ENCODE measurements around the gene TBX2.

TBX2 gene

DNA sequence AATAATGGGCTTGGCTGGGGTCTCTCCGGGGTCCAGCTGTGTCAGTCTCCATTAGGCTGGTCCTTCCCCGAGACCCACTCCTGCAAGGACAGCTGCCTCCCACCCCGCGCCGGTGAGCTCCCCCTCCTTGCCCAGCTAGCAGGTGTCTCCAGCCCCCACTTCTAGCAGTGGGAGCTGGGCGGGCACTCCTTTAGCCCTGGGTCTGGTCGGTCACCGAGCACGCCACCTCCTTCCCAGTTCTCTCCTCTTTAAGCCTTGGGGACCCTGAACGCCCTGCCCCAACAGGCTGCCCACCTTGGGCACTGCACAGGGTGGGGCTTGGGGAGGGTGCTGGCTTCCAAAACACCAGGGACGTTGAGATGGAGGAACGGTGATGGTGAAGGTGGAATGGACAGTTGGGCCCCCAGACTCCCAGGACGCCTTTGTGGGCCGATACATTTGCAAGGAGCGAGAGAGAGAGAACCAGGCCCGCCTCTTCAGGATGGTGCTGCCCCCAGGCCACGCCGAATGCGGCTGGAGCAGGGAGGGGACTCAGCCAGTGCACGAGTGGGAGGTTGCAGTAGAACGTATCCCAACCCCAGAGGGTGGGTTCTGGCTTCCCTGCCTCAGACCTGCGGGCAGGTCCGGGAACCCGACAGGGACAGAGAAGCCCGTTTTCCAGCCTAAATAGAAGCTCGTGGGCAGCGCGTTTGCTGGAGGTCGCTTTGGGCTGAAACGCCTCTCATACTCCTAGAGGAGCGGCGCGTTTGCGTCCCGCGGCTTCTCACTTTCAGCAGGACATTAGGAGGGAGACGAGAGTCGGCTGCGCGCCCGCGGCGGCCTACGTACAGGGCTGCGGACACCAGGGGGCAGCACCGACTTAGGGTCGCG lies 10.7 kb downstream of the TBX2 start:
- H3K4me1 ChIP-seq (ENCODE audit: insufficient read depth, low read length, severe bottlenecking), result peaks cover 35% of the 10 kb centered on the region

DNA sequence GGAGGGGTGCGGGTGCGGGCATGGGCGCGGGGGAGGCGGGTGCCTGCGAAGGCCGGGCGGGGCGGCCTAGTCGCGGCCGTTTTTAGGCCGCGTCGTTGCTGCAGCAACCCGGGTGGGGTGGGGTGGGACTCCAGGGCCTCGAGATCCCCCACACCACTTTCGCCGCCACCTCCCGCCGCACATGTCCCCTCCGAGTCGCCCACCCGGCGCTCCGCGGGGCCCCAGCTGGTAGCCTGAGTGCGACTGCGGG lies 11.3 kb downstream of the TBX2 start:
- Histone ChIP-seq H3K9me3 (ENCODE audit: low read length) (no peaks in the 10 kb centered on the region), H3K4me2 (ENCODE audit: low read length) (peak overlapping the region; percentile 98), H3K79me2 (ENCODE audit: insufficient read depth, low read length) (no peaks in the 10 kb centered on the region), H2AFZ (ENCODE audit: low read length) (no peak overlapping the region), H3K4me3 (ENCODE audit: low read depth, low read length, poor library complexity, severe bottlenecking) (peak overlapping the region; percentile 66), H3K36me3 (ENCODE audit: insufficient read depth, low read length) (no peaks in the 10 kb centered on the region), H3K27me3 (ENCODE audit: insufficient read depth, low read length) (0 out of 2 replicates have a peak, but pooled peaks cover under 1% of the 10 kb centered on the region), H3K9me2 (ENCODE audit: low read depth, low read length) (no peaks in the 10 kb centered on the region), H4K20me1 (ENCODE audit: insufficient read depth, low read length) (no peaks in the 10 kb centered on the region), H3K9ac (ENCODE audit: low read length) (no peak overlapping the region; the same call in 1 of the 2 replicates), H3K27ac (ENCODE audit: low read depth, low read length, poor library complexity, severe bottlenecking) (no peak overlapping the region), H3F3A (ENCODE audit: insufficient read depth, low read length) (no peaks in the 10 kb centered on the region), H3K4me1 (ENCODE audit: insufficient read depth, low read length, severe bottlenecking) (peaks cover 35% of the 10 kb centered on the region)
- no peak for TF ChIP-seq EZH2 (IDR thresholded peaks at IDR 0.05; ENCODE audit: borderline replicate concordance, low read length)
- TF ChIP-seq, protein P1, sequence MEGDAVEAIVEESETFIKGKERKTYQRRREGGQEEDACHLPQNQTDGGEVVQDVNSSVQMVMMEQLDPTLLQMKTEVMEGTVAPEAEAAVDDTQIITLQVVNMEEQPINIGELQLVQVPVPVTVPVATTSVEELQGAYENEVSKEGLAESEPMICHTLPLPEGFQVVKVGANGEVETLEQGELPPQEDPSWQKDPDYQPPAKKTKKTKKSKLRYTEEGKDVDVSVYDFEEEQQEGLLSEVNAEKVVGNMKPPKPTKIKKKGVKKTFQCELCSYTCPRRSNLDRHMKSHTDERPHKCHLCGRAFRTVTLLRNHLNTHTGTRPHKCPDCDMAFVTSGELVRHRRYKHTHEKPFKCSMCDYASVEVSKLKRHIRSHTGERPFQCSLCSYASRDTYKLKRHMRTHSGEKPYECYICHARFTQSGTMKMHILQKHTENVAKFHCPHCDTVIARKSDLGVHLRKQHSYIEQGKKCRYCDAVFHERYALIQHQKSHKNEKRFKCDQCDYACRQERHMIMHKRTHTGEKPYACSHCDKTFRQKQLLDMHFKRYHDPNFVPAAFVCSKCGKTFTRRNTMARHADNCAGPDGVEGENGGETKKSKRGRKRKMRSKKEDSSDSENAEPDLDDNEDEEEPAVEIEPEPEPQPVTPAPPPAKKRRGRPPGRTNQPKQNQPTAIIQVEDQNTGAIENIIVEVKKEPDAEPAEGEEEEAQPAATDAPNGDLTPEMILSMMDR (IDR thresholded peaks at IDR 0.05; ENCODE audit: low read length), result no peak

More for the DNA sequence above, 10.7 kb downstream of the TBX2 start:
- Histone ChIP-seq H3K9me2 (ENCODE audit: low read depth, low read length) (no peaks in the 10 kb centered on the region), H2AFZ (ENCODE audit: low read length) (no peak overlapping the region), H3K9me3 (ENCODE audit: low read length) (no peaks in the 10 kb centered on the region), H3K4me2 (ENCODE audit: low read length) (peak overlapping the region; percentile 98), H3K27ac (ENCODE audit: low read depth, low read length, poor library complexity, severe bottlenecking) (no peak overlapping the region), H3K79me2 (ENCODE audit: insufficient read depth, low read length) (no peaks in the 10 kb centered on the region), H3F3A (ENCODE audit: insufficient read depth, low read length) (no peaks in the 10 kb centered on the region), H3K27me3 (ENCODE audit: insufficient read depth, low read length) (no peaks in the 10 kb centered on the region), H3K9ac (ENCODE audit: low read length) (no peak overlapping the region; the same call in 1 of the 2 replicates), H3K36me3 (ENCODE audit: insufficient read depth, low read length) (no peaks in the 10 kb centered on the region), H4K20me1 (ENCODE audit: insufficient read depth, low read length) (no peaks in the 10 kb centered on the region), H3K4me3 (ENCODE audit: low read depth, low read length, poor library complexity, severe bottlenecking) (peak overlapping the region; percentile 66)
- TF ChIP-seq, protein P1 (IDR thresholded peaks at IDR 0.05; ENCODE audit: low read length), result peak; percentile 71
- no peak for TF ChIP-seq EZH2 (IDR thresholded peaks at IDR 0.05; ENCODE audit: borderline replicate concordance, low read length)

DNA sequence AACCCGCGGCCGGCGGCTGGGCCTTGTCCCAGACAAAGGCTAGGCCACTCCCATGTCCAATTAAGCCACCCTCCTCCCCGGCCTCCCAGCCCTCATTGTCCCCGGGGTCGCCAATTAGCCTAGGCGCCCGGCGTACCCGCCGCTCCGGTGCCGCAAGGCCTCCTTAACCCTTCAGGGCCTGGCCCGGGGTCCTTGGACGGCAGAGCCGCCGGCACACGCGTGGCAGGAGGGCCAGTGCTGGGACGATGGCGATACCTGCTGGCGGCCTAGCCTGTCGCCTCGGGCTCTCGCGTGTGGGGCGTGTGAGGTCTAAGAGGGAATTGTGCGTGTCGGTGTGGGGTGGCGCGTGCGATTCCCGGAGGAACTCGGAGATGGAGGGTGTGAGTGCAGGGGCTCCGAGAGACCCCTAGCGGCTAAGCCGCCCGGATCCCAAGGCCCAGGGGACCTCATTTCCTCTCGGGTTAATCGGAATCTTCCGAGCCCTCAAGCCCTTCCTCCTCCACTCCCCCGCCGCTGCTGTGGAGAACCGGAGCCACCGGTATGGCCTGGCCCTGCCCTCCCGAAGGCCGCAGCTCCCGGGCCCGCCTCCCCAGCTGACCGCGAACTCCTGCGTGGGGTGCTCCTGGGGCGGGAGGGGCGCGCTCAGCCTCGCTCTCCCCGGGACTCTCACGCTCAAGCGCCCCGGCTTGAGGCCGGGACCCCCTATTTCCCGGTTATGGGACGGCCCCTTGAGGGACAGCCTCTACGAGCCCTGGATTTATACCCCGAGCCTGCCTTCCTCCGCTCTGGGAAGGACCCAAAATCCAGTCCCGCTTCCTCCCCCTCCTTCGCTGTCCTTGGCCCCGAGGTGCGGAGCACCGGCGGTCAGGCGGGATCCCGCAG lies 11.9 kb downstream of the TBX2 start:
- peak overlapping the region; percentile 66 for H3K4me3 ChIP-seq (ENCODE audit: low read depth, low read length, poor library complexity, severe bottlenecking)
- H3K79me2 ChIP-seq (ENCODE audit: insufficient read depth, low read length), result no peaks in the 10 kb centered on the region
- peak overlapping the region; percentile 56 for H3K9ac ChIP-seq (ENCODE audit: low read length)
- H2AFZ ChIP-seq (ENCODE audit: low read length), result 0 out of 2 replicates have a peak overlapping the region, but pooled peaks have one; percentile 56
- no peaks in the 10 kb centered on the region for H3K9me2 ChIP-seq (ENCODE audit: low read depth, low read length)
- no peaks in the 10 kb centered on the region for H3F3A ChIP-seq (ENCODE audit: insufficient read depth, low read length)
- H3K27ac ChIP-seq (ENCODE audit: low read depth, low read length, poor library complexity, severe bottlenecking), result no peak overlapping the region
- H3K4me1 ChIP-seq (ENCODE audit: insufficient read depth, low read length, severe bottlenecking), result peaks cover 36% of the 10 kb centered on the region
- H4K20me1 ChIP-seq (ENCODE audit: insufficient read depth, low read length), result no peaks in the 10 kb centered on the region
- H3K9me3 ChIP-seq (ENCODE audit: low read length), result no peaks in the 10 kb centered on the region
- no peaks in the 10 kb centered on the region for H3K36me3 ChIP-seq (ENCODE audit: insufficient read depth, low read length)
- peaks cover 7% of the 10 kb centered on the region; the same call in 1 of the 2 replicates for H3K27me3 ChIP-seq (ENCODE audit: insufficient read depth, low read length)
- TF ChIP-seq EZH2 (IDR thresholded peaks at IDR 0.05; ENCODE audit: borderline replicate concordance, low read length), result no peak
- TF ChIP-seq, protein P1 (IDR thresholded peaks at IDR 0.05; ENCODE audit: low read length), result no peak
- peak overlapping the region; percentile 98 for H3K4me2 ChIP-seq (ENCODE audit: low read length)

Data from OCI-LY1 (cell line).